Keratinocyte (primary cell): Measurements from ENCODE around the gene ARHGEF28.

Experiments used
- EZH2 ChIP-seq: IDR thresholded peaks from one replicate; pipeline ENCODE4 v1.6.1; 2012; ENCODE audit warnings: inconsistent platforms, mild to moderate bottlenecking, low read length, moderate library complexity
- TF ChIP-seq, protein P1 (sequence below), 3 experiments: IDR thresholded peaks in 1 of 3; conservative IDR thresholded peaks in 1 of 3; optimal IDR thresholded peaks in 1 of 3; 2 replicates in 2 of 3; 3 replicates in 1 of 3; pipeline versions ENCODE3 to v1.5.1; 2011; ENCODE audit warnings: low read length in 3 of 3, mild to moderate bottlenecking in 3 of 3, moderate library complexity in 2 of 3, control low read depth in 1 of 3, inconsistent platforms in 1 of 3; ENCODE audit not compliant: insufficient read depth in 2 of 3; ENCODE audit errors: extremely low read depth in 1 of 3

DNA sequence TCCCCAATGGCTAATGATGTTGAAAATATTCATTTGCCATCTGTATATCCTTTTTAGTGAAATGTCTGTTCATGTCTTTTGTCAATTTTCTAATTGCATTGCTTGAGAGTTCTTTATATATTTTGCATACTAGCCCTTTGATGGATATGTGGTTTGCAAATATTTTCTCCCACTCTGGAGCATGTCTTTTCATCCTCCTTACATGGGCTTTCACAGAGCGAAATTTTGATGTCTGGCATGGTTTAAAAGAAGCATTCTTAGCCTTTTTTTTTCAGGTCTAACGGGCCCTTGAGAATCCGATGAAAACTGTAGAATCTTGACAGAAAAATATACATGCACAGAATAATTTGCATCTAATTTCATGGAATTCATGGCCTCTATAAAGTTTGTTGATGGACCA, 44.7 kb downstream of the ARHGEF28 start:
- TF ChIP-seq, protein P1, sequence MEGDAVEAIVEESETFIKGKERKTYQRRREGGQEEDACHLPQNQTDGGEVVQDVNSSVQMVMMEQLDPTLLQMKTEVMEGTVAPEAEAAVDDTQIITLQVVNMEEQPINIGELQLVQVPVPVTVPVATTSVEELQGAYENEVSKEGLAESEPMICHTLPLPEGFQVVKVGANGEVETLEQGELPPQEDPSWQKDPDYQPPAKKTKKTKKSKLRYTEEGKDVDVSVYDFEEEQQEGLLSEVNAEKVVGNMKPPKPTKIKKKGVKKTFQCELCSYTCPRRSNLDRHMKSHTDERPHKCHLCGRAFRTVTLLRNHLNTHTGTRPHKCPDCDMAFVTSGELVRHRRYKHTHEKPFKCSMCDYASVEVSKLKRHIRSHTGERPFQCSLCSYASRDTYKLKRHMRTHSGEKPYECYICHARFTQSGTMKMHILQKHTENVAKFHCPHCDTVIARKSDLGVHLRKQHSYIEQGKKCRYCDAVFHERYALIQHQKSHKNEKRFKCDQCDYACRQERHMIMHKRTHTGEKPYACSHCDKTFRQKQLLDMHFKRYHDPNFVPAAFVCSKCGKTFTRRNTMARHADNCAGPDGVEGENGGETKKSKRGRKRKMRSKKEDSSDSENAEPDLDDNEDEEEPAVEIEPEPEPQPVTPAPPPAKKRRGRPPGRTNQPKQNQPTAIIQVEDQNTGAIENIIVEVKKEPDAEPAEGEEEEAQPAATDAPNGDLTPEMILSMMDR (optimal IDR thresholded peaks at IDR 0.05 in 1 of 3, IDR thresholded peaks at IDR 0.05 in 1 of 3, conservative IDR thresholded peaks at IDR 0.05 in 1 of 3; ENCODE audit: extremely low read depth in 1 of 3, insufficient read depth in 2 of 3, low read length in 3 of 3) = no peak
- TF ChIP-seq EZH2 = no peak
